Lower leg skin (tissue), 3 donors: ENCODE measurements around the gene HBM.

Experiments
- POLR2A ChIP-seq, 2 donors: fragments of 450-650 bp; IDR thresholded peaks; one replicate each; pipeline ENCODE4 v1.6.1; 2016 to 2017; ENCODE audit warnings: antibody characterized with exemption in 2 of 2, mild to moderate bottlenecking in 1 of 2, moderate library complexity in 1 of 2
- TF ChIP-seq, protein P1 (sequence below), 3 donors: fragments of 450-650 bp; IDR thresholded peaks; one replicate each; pipeline ENCODE4 v1.5.1; 2016; ENCODE audit warnings: antibody characterized with exemption in 3 of 3, mild to moderate bottlenecking in 3 of 3, moderate library complexity in 2 of 3

DNA sequence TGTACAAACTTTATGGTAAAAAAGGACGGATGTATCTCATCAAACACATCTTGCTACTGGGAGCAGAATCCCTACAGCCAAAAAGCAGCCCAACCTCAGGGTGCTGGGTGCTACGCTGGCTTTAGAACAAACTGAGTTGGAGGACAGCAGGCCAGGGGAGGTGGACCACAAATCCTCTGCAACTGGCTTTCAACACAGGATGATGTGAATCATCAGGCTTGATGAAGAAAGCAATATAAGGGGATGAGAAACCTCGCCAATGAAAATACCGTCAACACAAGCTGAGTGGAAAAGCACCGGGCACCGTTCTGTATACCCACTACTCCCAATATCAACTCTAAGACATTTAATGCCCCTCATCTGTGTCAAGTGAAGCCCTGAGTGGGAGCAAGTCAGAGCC is 28.7 kb downstream of the HBM start:
- TF ChIP-seq, protein P1, sequence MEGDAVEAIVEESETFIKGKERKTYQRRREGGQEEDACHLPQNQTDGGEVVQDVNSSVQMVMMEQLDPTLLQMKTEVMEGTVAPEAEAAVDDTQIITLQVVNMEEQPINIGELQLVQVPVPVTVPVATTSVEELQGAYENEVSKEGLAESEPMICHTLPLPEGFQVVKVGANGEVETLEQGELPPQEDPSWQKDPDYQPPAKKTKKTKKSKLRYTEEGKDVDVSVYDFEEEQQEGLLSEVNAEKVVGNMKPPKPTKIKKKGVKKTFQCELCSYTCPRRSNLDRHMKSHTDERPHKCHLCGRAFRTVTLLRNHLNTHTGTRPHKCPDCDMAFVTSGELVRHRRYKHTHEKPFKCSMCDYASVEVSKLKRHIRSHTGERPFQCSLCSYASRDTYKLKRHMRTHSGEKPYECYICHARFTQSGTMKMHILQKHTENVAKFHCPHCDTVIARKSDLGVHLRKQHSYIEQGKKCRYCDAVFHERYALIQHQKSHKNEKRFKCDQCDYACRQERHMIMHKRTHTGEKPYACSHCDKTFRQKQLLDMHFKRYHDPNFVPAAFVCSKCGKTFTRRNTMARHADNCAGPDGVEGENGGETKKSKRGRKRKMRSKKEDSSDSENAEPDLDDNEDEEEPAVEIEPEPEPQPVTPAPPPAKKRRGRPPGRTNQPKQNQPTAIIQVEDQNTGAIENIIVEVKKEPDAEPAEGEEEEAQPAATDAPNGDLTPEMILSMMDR (IDR thresholded peaks at IDR 0.05) = no peak
- no peak for TF ChIP-seq POLR2A (IDR thresholded peaks at IDR 0.05)
